Astrocyte (in vitro differentiated cells and primary cell): Measurements from ENCODE around the gene GGCT. TPM values are rescaled to one million over a fixed set of nuclear protein-coding genes. Genes with fewer than 3 reads are reported as not detected.

Source experiments
- DNase-seq: peaks from one replicate; pipeline ENCODE4 v3.0.0-alpha.2; 2010; ENCODE audit warnings: low read depth
- FAIRE-seq: peaks from 2 replicates; lab custom pipeline; 2011; peaks lifted over from hg19 to GRCh38; lab: Jason Lieb, UNC
- H2AFZ ChIP-seq: 2 replicates; pipeline ENCODE4 v1.6.0; 2012; ENCODE audit warnings: low read depth, low read length, inconsistent platforms
- H3K27ac ChIP-seq: 2 replicates; pipeline ENCODE4 v1.5.1; 2011; ENCODE audit warnings: low read depth, low read length, inconsistent platforms
- H3K27me3 ChIP-seq: 2 replicates; pipeline ENCODE4 v1.6.0; 2011; ENCODE audit warnings: low read length, inconsistent platforms; ENCODE audit not compliant: insufficient read depth
- H3K36me3 ChIP-seq: 2 replicates; pipeline ENCODE4 v1.5.1; 2011; ENCODE audit warnings: low read length, inconsistent platforms; ENCODE audit not compliant: insufficient read depth
- H3K4me1 ChIP-seq: 2 replicates; pipeline ENCODE4 v1.5.1; 2011; ENCODE audit warnings: low read length, inconsistent platforms; ENCODE audit not compliant: insufficient read depth
- H3K4me2 ChIP-seq: 2 replicates; pipeline ENCODE4 v1.6.0; 2012; ENCODE audit warnings: low read length, inconsistent platforms
- H3K4me3 ChIP-seq: 2 replicates; pipeline ENCODE4 v1.5.1; 2011; ENCODE audit warnings: low read depth, mild to moderate bottlenecking, low read length, inconsistent platforms; ENCODE audit not compliant: insufficient read depth
- H3K79me2 ChIP-seq: 2 replicates; pipeline ENCODE4 v1.6.0; 2012; ENCODE audit warnings: mild to moderate bottlenecking, low read length, inconsistent platforms; ENCODE audit not compliant: insufficient read depth
- H3K9ac ChIP-seq: 2 replicates; pipeline ENCODE4 v1.6.0; 2012; ENCODE audit warnings: mild to moderate bottlenecking, low read length, inconsistent platforms
- H3K9me3 ChIP-seq: 2 replicates; pipeline ENCODE4 v1.5.1; 2012; ENCODE audit warnings: low read depth, mild to moderate bottlenecking, low read length, inconsistent platforms; ENCODE audit not compliant: insufficient read depth
- H4K20me1 ChIP-seq: 2 replicates; pipeline ENCODE4 v1.6.0; 2012; ENCODE audit warnings: low read length, inconsistent platforms; ENCODE audit not compliant: insufficient read depth
- H3K27ac Mint-ChIP-seq: one replicate; pipeline ENCODE4 v1.8.0; 2021; ENCODE audit warnings: mild to moderate bottlenecking, mixed read lengths; ENCODE audit not compliant: unreplicated experiment
- H3K27me3 Mint-ChIP-seq: one replicate; pipeline ENCODE4 v1.8.0; 2021; ENCODE audit warnings: low read depth, mixed read lengths; ENCODE audit not compliant: unreplicated experiment
- H3K36me3 Mint-ChIP-seq: one replicate; pipeline ENCODE4 v1.8.0; 2021; ENCODE audit warnings: low read depth, mixed read lengths; ENCODE audit not compliant: unreplicated experiment
- H3K4me1 Mint-ChIP-seq: one replicate; pipeline ENCODE4 v1.8.0; 2021; ENCODE audit warnings: low read depth, mixed read lengths; ENCODE audit not compliant: unreplicated experiment
- H3K4me3 Mint-ChIP-seq: one replicate; pipeline ENCODE4 v1.8.0; 2021; ENCODE audit warnings: mild to moderate bottlenecking, moderate library complexity, mixed read lengths; ENCODE audit not compliant: unreplicated experiment
- H3K9me3 Mint-ChIP-seq: one replicate; pipeline ENCODE4 v1.8.0; 2021; ENCODE audit warnings: mild to moderate bottlenecking, mixed read lengths; ENCODE audit not compliant: unreplicated experiment
- CTCF ChIP-seq: IDR thresholded peaks from 2 replicates; pipeline ENCODE4 v1.5.1; 2011; ENCODE audit warnings: low read depth, mild to moderate bottlenecking, inconsistent platforms, low read length, moderate library complexity; ENCODE audit not compliant: insufficient read depth
- EZH2 ChIP-seq: IDR thresholded peaks from 2 replicates; pipeline ENCODE4 v1.6.1; 2012; ENCODE audit warnings: mild to moderate bottlenecking, low read length, inconsistent platforms; ENCODE audit not compliant: insufficient read depth
- total RNA-seq: library from RNA; stranded (reverse); gene quantifications from 2 replicates; pipeline ENCODE4 v1.2.1, GENCODE V29; 2021

Gene GGCT
- total RNA-seq, 1 donor from 2014 or later = 29.6 TPM

GRCh38 chr7:30459591-30460245, 44.9 kb downstream of the GGCT start:
- no peaks in the 10 kb centered on the region for H4K20me1 ChIP-seq
- peaks cover 36% of the 10 kb centered on the region for H3K4me1 Mint-ChIP-seq
- no peaks in the 10 kb centered on the region for H3K9me3 Mint-ChIP-seq
- peaks cover under 1% of the 10 kb centered on the region for H3K36me3 ChIP-seq
- no peaks in the 10 kb centered on the region for H3K9me3 ChIP-seq
- peak; percentile 97 for DNase-seq
- no peak for TF ChIP-seq CTCF
- TF ChIP-seq EZH2 = no peak
- H3K9ac ChIP-seq = peak overlapping the region; percentile 56
- H3K27me3 ChIP-seq = no peaks in the 10 kb centered on the region
- H3K79me2 ChIP-seq = peaks cover 3% of the 10 kb centered on the region
- H3K4me3 Mint-ChIP-seq = peak overlapping the region; percentile 52
- H3K4me2 ChIP-seq = peak overlapping the region; percentile 69
- peaks cover 6% of the 10 kb centered on the region for H3K36me3 Mint-ChIP-seq
- H3K27ac Mint-ChIP-seq = peak overlapping the region; percentile 63
- no peak overlapping the region for H3K4me3 ChIP-seq
- H2AFZ ChIP-seq = peak overlapping the region; percentile 14
- FAIRE-seq = peak; percentile 74
- H3K4me1 ChIP-seq = peaks cover 16% of the 10 kb centered on the region
- no peaks in the 10 kb centered on the region for H3K27me3 Mint-ChIP-seq
- peak overlapping the region; percentile 69 for H3K27ac ChIP-seq

- peaks cover 3% of the 10 kb centered on the region for H3K36me3 ChIP-seq
- no peak overlapping the region for H3K9ac ChIP-seq
- H3K9me3 ChIP-seq = no peaks in the 10 kb centered on the region
- Mint-ChIP-seq H3K4me1 (peaks cover 27% of the 10 kb centered on the region), H3K27me3 (no peaks in the 10 kb centered on the region), H3K4me3 (no peak overlapping the region), H3K27ac (peak overlapping the region; percentile 63), H3K9me3 (no peaks in the 10 kb centered on the region), H3K36me3 (peaks cover 17% of the 10 kb centered on the region)
- DNase-seq (no peak), FAIRE-seq (no peak)
- H4K20me1 ChIP-seq = no peaks in the 10 kb centered on the region
- H3K27ac ChIP-seq = no peak overlapping the region
- no peak overlapping the region for H3K4me3 ChIP-seq
- no peaks in the 10 kb centered on the region for H3K27me3 ChIP-seq
- peaks cover 16% of the 10 kb centered on the region for H3K4me1 ChIP-seq
- no peak overlapping the region for H2AFZ ChIP-seq
- H3K79me2 ChIP-seq = no peaks in the 10 kb centered on the region
- TF ChIP-seq EZH2 (no peak), CTCF (no peak)
- H3K4me2 ChIP-seq = no peak overlapping the region
These were observed 46.3 kb downstream of the GGCT start for GRCh38 chr7:30458311-30458710.

GRCh38 chr7:30453921-30454320, 50.7 kb downstream of the GGCT start:
- Histone ChIP-seq H3K79me2 (no peaks in the 10 kb centered on the region), H3K4me3 (no peak overlapping the region), H3K4me1 (peaks cover under 1% of the 10 kb centered on the region)

More at GRCh38 chr7:30453921-30454320, 50.7 kb downstream of the GGCT start:
- H3K9me3 Mint-ChIP-seq = no peaks in the 10 kb centered on the region
- no peak for FAIRE-seq
- Histone ChIP-seq H3K27ac (no peak overlapping the region), H4K20me1 (no peaks in the 10 kb centered on the region), H3K36me3 (peaks cover 3% of the 10 kb centered on the region), H3K9me3 (no peaks in the 10 kb centered on the region), H2AFZ (no peak overlapping the region), H3K9ac (no peak overlapping the region), H3K4me2 (no peak overlapping the region), H3K27me3 (no peaks in the 10 kb centered on the region)
- no peak for DNase-seq
- no peak for TF ChIP-seq EZH2
- TF ChIP-seq CTCF = no peak
- no peaks in the 10 kb centered on the region for H3K27me3 Mint-ChIP-seq
- H3K4me1 Mint-ChIP-seq = peaks cover 7% of the 10 kb centered on the region
- H3K4me3 Mint-ChIP-seq = no peak overlapping the region
- H3K27ac Mint-ChIP-seq = no peak overlapping the region
- H3K36me3 Mint-ChIP-seq = peaks cover 29% of the 10 kb centered on the region
